Body of pancreas (tissue), 4 donors: ENCODE data around the gene ITGA1. TPM values are rescaled to one million over a fixed set of nuclear protein-coding genes. Genes with fewer than 3 reads are reported as not detected.

Source experiments
- ATAC-seq: fragments of 150-250 bp; one replicate; pipeline ENCODE4 v1.9.1; 2016
- DNase-seq, 4 donors: peaks; one replicate each; pipeline ENCODE4 v3.0.0-alpha.2; 2019
- H3K27ac ChIP-seq, 4 donors: fragments of 200-600 bp; sonication (generic); 1 replicate in 3 of 4; 2 replicates in 1 of 4; pipeline versions ENCODE4 v1.5.1 to v1.6.1; 2016 to 2019; ENCODE audit warnings: mild to moderate bottlenecking in 1 of 4, mixed read lengths in 1 of 4, moderate library complexity in 1 of 4
- H3K27me3 ChIP-seq, 2 donors: fragments of 200-600 bp; sonication (generic); one replicate each; pipeline ENCODE4 v1.6.0; 2016; ENCODE audit warnings: mild to moderate bottlenecking in 1 of 2
- H3K36me3 ChIP-seq, 2 donors: fragments of 200-600 bp; sonication (generic); replicated peaks in 1 of 2; 2 replicates each; pipeline ENCODE4 v1.5.1; 2016; ENCODE audit warnings: low read depth in 2 of 2; ENCODE audit not compliant: insufficient read depth in 1 of 2
- H3K4me1 ChIP-seq: fragments of 200-600 bp; sonication (generic); one replicate; pipeline ENCODE4 v1.6.0; 2016
- H3K4me3 ChIP-seq, 2 donors: fragments of 200-600 bp; sonication (generic); 1 replicate in 1 of 2; 2 replicates in 1 of 2; pipeline ENCODE4 v1.5.1; 2016 to 2019
- H3K9me3 ChIP-seq, 3 donors: fragments of 200-600 bp; sonication (generic); 1 replicate in 2 of 3; 2 replicates in 1 of 3; pipeline ENCODE4 v1.5.1; 2016
- CTCF ChIP-seq, 7 experiments: fragments of 450-650 bp in 4 of 7; fragments of 200-600 bp in 3 of 7; sonication (generic) in 3 of 7; IDR thresholded peaks; one replicate each; pipeline ENCODE4 v1.5.1; 2016 to 2019; ENCODE audit warnings: antibody characterized with exemption in 7 of 7
- POLR2A ChIP-seq, 3 donors: fragments of 450-650 bp; IDR thresholded peaks; one replicate each; pipeline ENCODE4 v1.6.1; 2016; ENCODE audit warnings: antibody characterized with exemption in 3 of 3, mild to moderate bottlenecking in 2 of 3
- WGBS, 2 donors: methylation state at CpG; one replicate each; pipeline ENCODE4 v1.1.5; 2017; 5-methylcytosine and 5-hydroxymethylcytosine counted together
- intact Hi-C: fragments of 100-400 bp; cut with DNase I; formaldehyde crosslinking; loops from one replicate; pipeline ENCODE4 v1.15.1; 2023
- total RNA-seq, 2 donors: library from RNA; depleted of rRNA; stranded (reverse); fragments of >200 nt; gene quantifications; one replicate each; pipeline ENCODE4 v1.1.0, GENCODE V29; 2016

The ITGA1 gene
- total RNA-seq, 2 donors from 2014 or later = 6.9 to 11.2 TPM

GRCh38 chr5:52867809-52868208 lies 80.1 kb downstream of the ITGA1 start:
- ATAC-seq (no peak), DNase-seq (no peak)
- Histone ChIP-seq H3K27ac (no peak overlapping the region), H3K4me1 (peaks cover 7% of the 10 kb centered on the region), H3K36me3 (no peaks in the 10 kb centered on the region), H3K9me3 (no peaks in the 10 kb centered on the region), H3K27me3 (no peaks in the 10 kb centered on the region), H3K4me3 (no peak overlapping the region)
- TF ChIP-seq POLR2A (IDR thresholded peaks at IDR 0.05) (no peak), CTCF (IDR thresholded peaks at IDR 0.05) (no peak)
- WGBS, 2 donors = 93 to 94% methylated on average over 2 of the region's 2 CpGs
- intact Hi-C loops = no loop called here

DNA sequence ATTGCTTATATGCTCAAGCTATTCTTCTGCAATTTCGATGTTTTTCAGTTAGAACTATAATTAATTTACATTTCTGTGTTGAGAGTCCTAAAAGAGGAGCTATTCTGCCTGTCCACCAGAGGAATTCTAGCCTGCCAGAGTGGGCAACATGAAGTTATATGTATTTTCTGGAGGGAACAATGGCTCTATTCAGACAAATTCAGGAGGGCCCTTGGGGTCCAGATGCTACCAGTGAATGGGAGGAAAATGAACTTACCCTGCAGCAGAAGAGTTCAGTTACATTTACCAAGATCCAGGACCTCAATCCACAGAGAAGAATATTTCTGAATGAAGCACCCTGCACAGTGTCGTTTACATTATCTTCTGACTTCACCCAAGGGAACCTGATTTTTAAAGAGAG lies 80.7 kb downstream of the ITGA1 start:
- Histone ChIP-seq H3K9me3 (no peaks in the 10 kb centered on the region), H3K27ac (no peak overlapping the region), H3K4me1 (peaks cover 7% of the 10 kb centered on the region), H3K36me3 (no peaks in the 10 kb centered on the region), H3K27me3 (no peaks in the 10 kb centered on the region), H3K4me3 (no peak overlapping the region)
- intact Hi-C loops = no loop called here
- TF ChIP-seq POLR2A (IDR thresholded peaks at IDR 0.05) (no peak), CTCF (IDR thresholded peaks at IDR 0.05) (no peak)
- ATAC-seq = no peak
- no peak for DNase-seq
- 66 to 80% methylated on average over 2 of the region's 2 CpGs for WGBS, 2 donors

- Histone ChIP-seq H3K4me3 (no peak overlapping the region), H3K27me3 (no peaks in the 10 kb centered on the region), H3K9me3 (no peaks in the 10 kb centered on the region), H3K4me1 (peaks cover 2% of the 10 kb centered on the region), H3K27ac (no peak overlapping the region), H3K36me3 (no peaks in the 10 kb centered on the region)
- 88 to 94% methylated on average over 4 of the region's 4 CpGs for WGBS, 2 donors
- no peak for ATAC-seq
- no peak for DNase-seq
- intact Hi-C loops = no loop called here
- TF ChIP-seq POLR2A (IDR thresholded peaks at IDR 0.05) (no peak), CTCF (IDR thresholded peaks at IDR 0.05) (no peak)
Observed at GRCh38 chr5:52869391-52869790, 81.7 kb downstream of the ITGA1 start.

DNA sequence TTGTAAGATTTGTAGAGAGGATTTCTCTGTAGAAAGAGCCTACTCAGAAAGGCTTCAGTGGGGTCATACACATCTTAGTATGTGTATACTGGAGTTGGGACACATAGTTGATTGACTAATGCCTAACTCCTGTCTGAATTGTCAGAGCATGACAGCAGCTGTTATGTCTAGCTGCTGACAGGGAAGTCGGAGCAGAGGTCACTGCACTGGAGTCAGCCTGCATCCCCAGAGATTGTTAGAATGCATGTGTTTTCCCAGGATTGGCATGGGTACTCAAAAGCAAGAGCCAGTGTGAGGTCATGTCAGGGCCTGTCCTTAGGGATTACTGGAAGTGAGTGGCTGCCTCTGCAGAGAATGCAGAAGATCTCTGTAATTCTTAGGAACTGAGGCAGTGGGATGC lies 82.7 kb downstream of the ITGA1 start:
- Histone ChIP-seq H3K9me3 (no peaks in the 10 kb centered on the region), H3K27me3 (no peaks in the 10 kb centered on the region), H3K27ac (no peak overlapping the region), H3K4me1 (no peaks in the 10 kb centered on the region), H3K4me3 (no peak overlapping the region), H3K36me3 (no peaks in the 10 kb centered on the region)
- no peak for ATAC-seq
- DNase-seq = no peak
- 71 to 75% methylated on average over 1 of the region's 1 CpG for WGBS, 2 donors
- intact Hi-C loops = no loop called here
- TF ChIP-seq POLR2A (IDR thresholded peaks at IDR 0.05) (no peak), CTCF (IDR thresholded peaks at IDR 0.05) (no peak)

DNA sequence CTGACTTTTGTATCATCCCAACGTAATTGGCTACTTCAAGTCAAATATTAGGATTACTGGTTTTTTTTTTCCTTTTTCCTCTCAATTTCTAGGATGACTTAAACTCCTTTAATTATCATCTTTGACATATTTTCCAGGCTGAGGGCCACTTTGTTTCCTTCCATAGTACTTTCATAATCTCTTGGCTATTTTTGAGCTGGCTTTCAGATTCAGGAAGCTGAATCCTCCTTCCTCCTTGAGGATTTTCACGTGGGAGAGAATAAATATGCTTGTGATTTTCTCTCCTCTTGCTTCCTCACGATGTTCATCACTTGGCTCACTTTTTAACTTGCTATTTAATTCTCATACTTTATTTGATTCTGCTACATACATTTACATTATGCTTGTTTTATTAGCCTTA lies 88.1 kb downstream of the ITGA1 start:
- no peak overlapping the region for H3K4me3 ChIP-seq
- no peak overlapping the region for H3K27ac ChIP-seq

More for the DNA sequence above, 88.1 kb downstream of the ITGA1 start:
- 57 to 66% methylated on average over 3 of the region's 3 CpGs for WGBS, 2 donors
- Histone ChIP-seq H3K4me1 (no peaks in the 10 kb centered on the region), H3K27me3 (no peaks in the 10 kb centered on the region), H3K9me3 (no peaks in the 10 kb centered on the region), H3K36me3 (no peaks in the 10 kb centered on the region)
- intact Hi-C loops = no loop called here
- ATAC-seq (no peak), DNase-seq (no peak)
- TF ChIP-seq CTCF (IDR thresholded peaks at IDR 0.05) (no peak), POLR2A (IDR thresholded peaks at IDR 0.05) (no peak)
